GM19395 (cell line): ENCODE data around the gene WWOX.

Experiments used
- ATAC-seq: cut with Tn5 transposase; IDR thresholded peaks from one replicate; pipeline ENCODE4 v1.9.1; 2021; ENCODE audit warnings: mild to moderate bottlenecking, moderate library complexity; ENCODE audit not compliant: unreplicated experiment

WWOX gene

GRCh38 chr16:78773291-78773702 is 673.8 kb downstream of the WWOX start:
- ATAC-seq: no peak

- no peak for ATAC-seq
Measured at GRCh38 chr16:78773706-78774105, 674.3 kb downstream of the WWOX start.

GRCh38 chr16:78775161-78775561 is 675.7 kb downstream of the WWOX start:
- no peak for ATAC-seq

- no peak for ATAC-seq
Measured at GRCh38 chr16:78778101-78779004, 678.9 kb downstream of the WWOX start.

- no peak for ATAC-seq
Measured at GRCh38 chr16:78780808-78781207, 681.4 kb downstream of the WWOX start.

- ATAC-seq: no peak
Measured at GRCh38 chr16:78782572-78782971, 683.1 kb downstream of the WWOX start.

GRCh38 chr16:78783570-78784079 is 684.2 kb downstream of the WWOX start:
- no peak for ATAC-seq

- ATAC-seq: no peak
Measured at GRCh38 chr16:78784771-78785170, 685.3 kb downstream of the WWOX start.

- ATAC-seq: no peak
Measured at GRCh38 chr16:78785218-78785617, 685.8 kb downstream of the WWOX start.

GRCh38 chr16:78786635-78787034 is 687.2 kb downstream of the WWOX start:
- ATAC-seq: no peak

GRCh38 chr16:78788276-78788675 is 688.8 kb downstream of the WWOX start:
- no peak for ATAC-seq

GRCh38 chr16:78788696-78789095 is 689.2 kb downstream of the WWOX start:
- ATAC-seq: no peak

- no peak for ATAC-seq
Measured at GRCh38 chr16:78789561-78789960, 690.1 kb downstream of the WWOX start.

- no peak for ATAC-seq
Measured at GRCh38 chr16:78791011-78791410, 691.6 kb downstream of the WWOX start.

GRCh38 chr16:78791926-78792325 is 692.5 kb downstream of the WWOX start:
- ATAC-seq: no peak

GRCh38 chr16:78792952-78793351 is 693.5 kb downstream of the WWOX start:
- ATAC-seq: no peak

GRCh38 chr16:78794581-78795250 is 695.3 kb downstream of the WWOX start:
- no peak for ATAC-seq

- no peak for ATAC-seq
Measured at GRCh38 chr16:78795433-78795832, 696.0 kb downstream of the WWOX start.

GRCh38 chr16:78796221-78796866 is 696.9 kb downstream of the WWOX start:
- ATAC-seq: peak; percentile 68

GRCh38 chr16:78799429-78799828 is 700.0 kb downstream of the WWOX start:
- no peak for ATAC-seq

GRCh38 chr16:78800523-78800922 is 701.1 kb downstream of the WWOX start:
- no peak for ATAC-seq
